Vagina (tissue), 2 donors: ENCODE results near the gene ARHGAP40.

Experiments
- CTCF ChIP-seq, 3 experiments: fragments of 450-650 bp in 2 of 3; fragments of 200-600 bp in 1 of 3; sonication (generic) in 1 of 3; IDR thresholded peaks; one replicate each; pipeline ENCODE4 v1.5.1; 2017 to 2019; ENCODE audit warnings: antibody characterized with exemption in 3 of 3, mild to moderate bottlenecking in 2 of 3, moderate library complexity in 2 of 3
- POLR2A ChIP-seq, 2 donors: fragments of 450-650 bp; IDR thresholded peaks; one replicate each; pipeline ENCODE4 v1.6.1; 2017; ENCODE audit warnings: antibody characterized with exemption in 2 of 2, mild to moderate bottlenecking in 2 of 2, moderate library complexity in 2 of 2
- POLR2AphosphoS5 ChIP-seq, 2 donors: sonication (generic); formaldehyde crosslinking; IDR thresholded peaks; one replicate each; pipeline ENCODE4 v1.9.0; 2017; ENCODE audit warnings: antibody characterized with exemption in 2 of 2, mild to moderate bottlenecking in 2 of 2, low read depth in 1 of 2; ENCODE audit not compliant: insufficient read depth in 1 of 2

GRCh38 chr20:38564680-38565079, 36.9 kb upstream of the ARHGAP40 start:
- TF ChIP-seq POLR2AphosphoS5 (IDR thresholded peaks at IDR 0.05; ENCODE audit: insufficient read depth in 1 of 2, low read depth in 1 of 2) (no peak), CTCF (IDR thresholded peaks at IDR 0.05) (no peak), POLR2A (IDR thresholded peaks at IDR 0.05) (no peak)
